A549 (cell line): ENCODE measurements around the gene DCD. TPM values are rescaled to one million over a fixed set of nuclear protein-coding genes. Genes with fewer than 3 reads are reported as not detected.

Experiments
- ATAC-seq, 2 experiments: fragments of 200-7000 bp in 1 of 2; fragments of >200 bp in 1 of 2; cut with Nextera tagmentation in 1 of 2; cut with Tn5 transposase in 1 of 2; 3 replicates each; pipeline versions ENCODE4 v1.8.0 to v1.9.1; 2018 to 2020; ENCODE audit warnings: mild to moderate bottlenecking in 1 of 2, moderate library complexity in 1 of 2
- CTCF ChIA-PET: fragments of 300-600 bp; sonication (Branson Sonifier 250); formaldehyde crosslinking; extraction: SDS; loops from one replicate; lab custom pipeline; 2021; ENCODE audit warnings: antibody characterized with exemption, inconsistent platforms; lab: Yijun Ruan, JAX
- POLR2A ChIA-PET: fragments of 350-600 bp; formaldehyde crosslinking; extraction: SDS; loops from one replicate; lab custom pipeline; 2021; ENCODE audit warnings: antibody characterized with exemption, inconsistent platforms; lab: Yijun Ruan, JAX
- DNase-seq, 2 experiments: peaks; one replicate each; pipeline versions ENCODE4 v3.0.0 to v3.0.0-alpha.2; 2011 to 2016; ENCODE audit warnings: low read depth in 1 of 2, low spot score in 1 of 2
- FAIRE-seq: peaks from 2 replicates; lab custom pipeline; 2011; peaks lifted over from hg19 to GRCh38; lab: Jason Lieb, UNC
- H3K27ac ChIP-seq, 2 experiments: fragments of >200 bp; sonication (Bioruptor Twin); formaldehyde crosslinking; 3 replicates each; pipeline ENCODE4 v1.5.1; 2016 to 2017
- H3K4me1 ChIP-seq: fragments of >200 bp; sonication (Bioruptor Twin); formaldehyde crosslinking; 3 replicates; pipeline ENCODE4 v1.6.1; 2016
- H3K4me2 ChIP-seq: fragments of >200 bp; sonication (Bioruptor Twin); formaldehyde crosslinking; 3 replicates; pipeline ENCODE4 v1.6.1; 2016
- H3K4me3 ChIP-seq: fragments of >200 bp; sonication (Bioruptor Twin); formaldehyde crosslinking; 3 replicates; pipeline ENCODE4 v1.5.1; 2016
- H3K9me3 ChIP-seq: fragments of >200 bp; sonication (Bioruptor Twin); formaldehyde crosslinking; 3 replicates; pipeline ENCODE4 v1.6.1; 2016
- BCL3 ChIP-seq: fragments of >200 bp; sonication (Bioruptor Twin); formaldehyde crosslinking; IDR thresholded peaks from 3 replicates; pipeline ENCODE4 v1.6.1; 2016
- BHLHE40 ChIP-seq: IDR thresholded peaks from 2 replicates; pipeline ENCODE4 v1.6.1; 2012; ENCODE audit warnings: low read depth, low read length, inconsistent platforms
- CHD2 ChIP-seq: fragments of 150-350 bp; IDR thresholded peaks from 2 replicates; pipeline ENCODE4 v1.6.1; 2014; ENCODE audit warnings: low read length; ENCODE audit not compliant: partially characterized antibody
- CHD4 ChIP-seq: fragments of 200-600 bp; sonication (generic); IDR thresholded peaks from 2 replicates; pipeline ENCODE4 v1.6.1; 2016; ENCODE audit warnings: antibody characterized with exemption, mild to moderate bottlenecking, borderline replicate concordance
- EP300 ChIP-seq, 2 experiments: fragments of >200 bp; sonication (Bioruptor Twin); formaldehyde crosslinking; IDR thresholded peaks; 2 replicates in 1 of 2; 3 replicates in 1 of 2; pipeline ENCODE4 v1.6.1; 2016 to 2017
- ESRRA ChIP-seq: fragments of 150-350 bp; IDR thresholded peaks from 2 replicates; pipeline ENCODE4 v1.6.1; 2014; ENCODE audit warnings: mild to moderate bottlenecking, low read length, borderline replicate concordance
- FOSL2 ChIP-seq, 2 experiments: fragments of 450-650 bp in 1 of 2; fragments of >200 bp in 1 of 2; sonication (Bioruptor Twin) in 1 of 2; formaldehyde crosslinking; IDR thresholded peaks; 2 replicates each; pipeline versions ENCODE4 v1.5.0 to v1.6.1; 2016 to 2020; ENCODE audit warnings: mild to moderate bottlenecking in 1 of 2, moderate library complexity in 1 of 2
- FOXS1 ChIP-seq: fragments of 250-450 bp; sonication (Bioruptor Pico); IDR thresholded peaks from 2 replicates; pipeline ENCODE4 v1.5.0; 2020; ENCODE audit warnings: mild to moderate bottlenecking, moderate library complexity
- GATA3 ChIP-seq: IDR thresholded peaks from 2 replicates; pipeline ENCODE4 v1.6.1; 2012; ENCODE audit warnings: borderline replicate concordance
- HMGXB4 ChIP-seq: fragments of 250-450 bp; sonication (Bioruptor Pico); IDR thresholded peaks from 2 replicates; pipeline ENCODE4 v1.5.0; 2021; ENCODE audit warnings: mild to moderate bottlenecking, moderate library complexity, borderline replicate concordance
- JUN ChIP-seq, 2 experiments: fragments of >200 bp; sonication (Bioruptor Twin); formaldehyde crosslinking; IDR thresholded peaks; 2 replicates in 1 of 2; 3 replicates in 1 of 2; pipeline ENCODE4 v1.6.1; 2016 to 2017
- JUNB ChIP-seq: fragments of >200 bp; sonication (Bioruptor Twin); formaldehyde crosslinking; IDR thresholded peaks from 2 replicates; pipeline ENCODE4 v1.6.1; 2016
- MAFK ChIP-seq: fragments of 450-650 bp; IDR thresholded peaks from 2 replicates; pipeline ENCODE4 v1.6.1; 2014; ENCODE audit not compliant: partially characterized antibody
- MAZ ChIP-seq: fragments of 150-350 bp; IDR thresholded peaks from 2 replicates; pipeline ENCODE4 v1.6.1; 2014; ENCODE audit warnings: antibody characterized with exemption, low read depth, low read length, borderline replicate concordance
- NFE2L2 ChIP-seq: fragments of 150-350 bp; conservative IDR thresholded peaks from 2 replicates; pipeline ENCODE4 v1.6.1; 2014; ENCODE audit warnings: low read length
- NPAS2 ChIP-seq: fragments of 250-450 bp; sonication (Bioruptor Pico); IDR thresholded peaks from 2 replicates; pipeline ENCODE4 v1.8.0; 2022; ENCODE audit warnings: mild to moderate bottlenecking, moderate library complexity, borderline replicate concordance
- PHF8 ChIP-seq: fragments of 200-600 bp; sonication (generic); IDR thresholded peaks from 2 replicates; pipeline ENCODE4 v1.6.1; 2016; ENCODE audit warnings: low read depth, mild to moderate bottlenecking, antibody characterized with exemption, moderate library complexity, borderline replicate concordance
- POLR2A ChIP-seq: IDR thresholded peaks from 2 replicates; pipeline ENCODE4 v1.6.1; 2012; ENCODE audit warnings: mild to moderate bottlenecking, low read length
- SMC3 ChIP-seq: fragments of >200 bp; sonication (Bioruptor Twin); formaldehyde crosslinking; IDR thresholded peaks from 3 replicates; pipeline ENCODE4 v1.6.1; 2018; ENCODE audit warnings: inconsistent platforms
- TP53 ChIP-seq: fragments of 250-450 bp; sonication (Bioruptor Pico); IDR thresholded peaks from 2 replicates; pipeline ENCODE4 v1.5.0; 2021; ENCODE audit warnings: mild to moderate bottlenecking, moderate library complexity
- USF2 ChIP-seq: fragments of 450-650 bp; IDR thresholded peaks from 2 replicates; pipeline ENCODE4 v1.6.1; 2014; ENCODE audit warnings: antibody characterized with exemption
- ZFP36 ChIP-seq: fragments of 450-650 bp; IDR thresholded peaks from 2 replicates; pipeline ENCODE4 v1.6.1; 2014; ENCODE audit warnings: borderline replicate concordance; ENCODE audit not compliant: partially characterized antibody
- WGBS: methylation state at CpG from one replicate; pipeline ENCODE4 v1.1.6; 2017; ENCODE audit errors: missing lambda C conversion rate; 5-methylcytosine and 5-hydroxymethylcytosine counted together
- polyA plus RNA-seq, 4 experiments: library from polyadenylated mRNA; depleted of rRNA in 3 of 4; stranded (reverse); fragments of >200 nt; fragmentation: RNase III in 1 of 4; extraction: RNeasy Plus Mini Kit Qiagen cat#74134 plus additional on column Dnase treatment in 1 of 4; gene quantifications; 2 replicates in 3 of 4; 3 replicates in 1 of 4; pipeline ENCODE4 v1.2.3, GENCODE V29; 2011 to 2017
- TF ChIP-seq, protein P1 (sequence below): IDR thresholded peaks from 2 replicates; pipeline ENCODE4 v1.6.1; 2012
- TF ChIP-seq, protein P2 (sequence below): fragments of 250-450 bp; sonication (Bioruptor Pico); IDR thresholded peaks from 2 replicates; pipeline ENCODE4 v1.5.0; 2020; ENCODE audit warnings: low read depth, mild to moderate bottlenecking, moderate library complexity

The DCD gene
- polyA plus RNA-seq, 2 of the 4 experiments (the other 2 are of a cell fraction), result not detected

- H3K4me2 ChIP-seq, result no peak overlapping the region
- H3K27ac ChIP-seq, result no peak overlapping the region
- H3K4me3 ChIP-seq, result no peak overlapping the region
- no peak for FAIRE-seq
- WGBS, result 4% methylated on average over 4 of the region's 4 CpGs
- ChIA-PET CTCF (interaction anchor here (0.9 to 5.7 kb wide), 3 partner anchors 10 to 222 kb away, joined by 4 to 24 read pairs (median 22); partner anchors contain the start of gene ZNF385A), POLR2A (no interaction called here)
- H3K9me3 ChIP-seq, result no peaks in the 10 kb centered on the region
- DNase-seq, result no peak
- ATAC-seq, result no peak
- TF ChIP-seq POLR2A, result no peak
- no peaks in the 10 kb centered on the region for H3K4me1 ChIP-seq
Measured at GRCh38 chr12:54606556-54606955, 41.6 kb downstream of the DCD start.

DNA sequence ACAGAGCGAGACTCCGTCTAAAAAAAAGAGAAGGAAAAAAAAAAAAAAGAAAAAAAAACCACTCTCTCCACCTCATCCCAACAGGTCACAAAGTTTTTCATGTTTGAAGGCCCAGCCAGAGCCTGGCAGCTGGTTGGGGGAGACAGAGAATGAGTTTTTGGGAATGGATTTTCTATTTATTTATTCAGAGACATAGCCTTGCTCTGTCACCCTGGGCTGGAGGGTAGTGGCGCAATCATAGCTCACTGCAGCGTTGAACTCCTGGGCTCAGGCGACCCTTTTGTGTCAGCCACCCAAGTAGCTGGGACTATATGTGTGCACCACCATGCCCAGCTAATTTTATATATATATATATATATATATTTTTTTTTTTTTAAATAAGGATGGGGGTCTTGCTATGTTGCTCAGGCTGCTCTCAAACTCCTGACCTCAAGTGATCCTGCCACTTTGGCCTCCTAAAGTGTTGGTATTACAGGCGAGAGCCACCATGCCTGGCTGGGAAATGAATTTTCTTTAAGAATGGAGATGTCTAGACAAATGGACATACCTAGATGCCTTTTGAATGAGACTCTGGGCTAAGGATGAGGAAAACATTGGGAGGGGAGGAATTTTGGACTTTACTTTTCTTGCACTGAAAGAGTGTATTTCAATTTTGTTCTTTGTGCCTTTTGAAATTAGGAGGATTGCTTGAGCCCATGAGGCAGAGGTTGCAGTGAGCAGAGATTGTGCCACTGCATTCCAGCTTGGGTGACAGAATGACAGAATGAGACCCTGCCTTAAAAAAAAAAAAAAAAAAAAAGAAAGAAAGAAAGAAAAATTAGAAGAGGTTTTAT lies 42.8 kb downstream of the DCD start:
- H3K4me2 ChIP-seq, result no peak overlapping the region
- ChIA-PET POLR2A (no interaction called here), CTCF (interaction anchor here (1.0 to 5.7 kb wide), 6 partner anchors 9 to 352 kb away, joined by 3 to 24 read pairs (median 4); no protein-coding TSS in a partner anchor)
- DNase-seq, result no peak
- H3K27ac ChIP-seq, result no peak overlapping the region
- no peaks in the 10 kb centered on the region for H3K9me3 ChIP-seq
- FAIRE-seq, result no peak
- ATAC-seq, result no peak
- 61% methylated on average over 6 of the region's 6 CpGs for WGBS
- no peak overlapping the region for H3K4me3 ChIP-seq
- no peaks in the 10 kb centered on the region for H3K4me1 ChIP-seq
- no peak for TF ChIP-seq EP300 (IDR thresholded peaks at IDR 0.05)
- no peak for TF ChIP-seq ZFP36
- no peak for TF ChIP-seq JUN (IDR thresholded peaks at IDR 0.05)
- TF ChIP-seq MAZ, result no peak
- no peak for TF ChIP-seq FOXS1 (CRISPR knock-in tag)
- no peak for TF ChIP-seq ESRRA
- no peak for TF ChIP-seq NPAS2 (CRISPR knock-in tag)
- no peak for TF ChIP-seq NFE2L2
- no peak for TF ChIP-seq PHF8
- TF ChIP-seq, protein P1, sequence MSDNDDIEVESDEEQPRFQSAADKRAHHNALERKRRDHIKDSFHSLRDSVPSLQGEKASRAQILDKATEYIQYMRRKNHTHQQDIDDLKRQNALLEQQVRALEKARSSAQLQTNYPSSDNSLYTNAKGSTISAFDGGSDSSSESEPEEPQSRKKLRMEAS, result no peak
- no peak for TF ChIP-seq HMGXB4 (CRISPR knock-in tag)
- TF ChIP-seq FOSL2 (IDR thresholded peaks at IDR 0.05), result no peak
- TF ChIP-seq FOSL2 (CRISPR knock-in tag; IDR thresholded peaks at IDR 0.05), result no peak
- no peak for TF ChIP-seq CHD2
- TF ChIP-seq CHD4, result no peak

GRCh38 chr12:54604436-54604835 lies 43.7 kb downstream of the DCD start:
- FAIRE-seq (no peak), DNase-seq (no peak), ATAC-seq (no peak)
- H3K9me3 ChIP-seq, result no peaks in the 10 kb centered on the region
- TF ChIP-seq, protein P1, result no peak
- no peak for TF ChIP-seq ESRRA
- TF ChIP-seq USF2, result no peak
- TF ChIP-seq, protein P2, sequence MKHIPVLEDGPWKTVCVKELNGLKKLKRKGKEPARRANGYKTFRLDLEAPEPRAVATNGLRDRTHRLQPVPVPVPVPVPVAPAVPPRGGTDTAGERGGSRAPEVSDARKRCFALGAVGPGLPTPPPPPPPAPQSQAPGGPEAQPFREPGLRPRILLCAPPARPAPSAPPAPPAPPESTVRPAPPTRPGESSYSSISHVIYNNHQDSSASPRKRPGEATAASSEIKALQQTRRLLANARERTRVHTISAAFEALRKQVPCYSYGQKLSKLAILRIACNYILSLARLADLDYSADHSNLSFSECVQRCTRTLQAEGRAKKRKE (CRISPR knock-in tag), result no peak
- no peak for TF ChIP-seq PHF8
- no peak for TF ChIP-seq NFE2L2
- TF ChIP-seq CHD4, result no peak
- no peak for TF ChIP-seq JUNB
- TF ChIP-seq TP53, result no peak
- no peak for TF ChIP-seq SMC3
- no peak for TF ChIP-seq BCL3
- TF ChIP-seq BHLHE40, result no peak
- TF ChIP-seq MAFK, result no peak
- no peak for TF ChIP-seq FOSL2 (IDR thresholded peaks at IDR 0.05)
- no peak for TF ChIP-seq FOSL2 (CRISPR knock-in tag; IDR thresholded peaks at IDR 0.05)
- no peak for TF ChIP-seq GATA3
- no peak for TF ChIP-seq NPAS2 (CRISPR knock-in tag)
- no peak overlapping the region for H3K4me2 ChIP-seq
- H3K27ac ChIP-seq, result no peak overlapping the region
- ChIA-PET CTCF (interaction anchor here (1.0 to 5.7 kb wide), 6 partner anchors 8 to 353 kb away, joined by 3 to 24 read pairs (median 4); no protein-coding TSS in a partner anchor), POLR2A (no interaction called here)
- H3K4me3 ChIP-seq, result no peak overlapping the region
- WGBS, result 57% methylated on average over 4 of the region's 4 CpGs
- no peaks in the 10 kb centered on the region for H3K4me1 ChIP-seq
